GM12878 (cell line): ENCODE results near the gene PCDHGA1. TPM values are rescaled to one million over a fixed set of nuclear protein-coding genes. Genes with fewer than 3 reads are reported as not detected.

Experiments
- ATAC-seq: fragments of 200-7000 bp; cut with Tn5 transposase; 3 replicates; pipeline ENCODE4 v1.9.1; 2020; ENCODE audit warnings: mild to moderate bottlenecking, moderate library complexity
- BruUV-seq: library from RNA; stranded (reverse); fragments of 400-500 nt; replicated peaks from 2 replicates; lab custom pipeline; 2021; lab: Mats Ljungman, UMichigan
- CTCF ChIA-PET: fragments of 300-600 bp; sonication (Branson Sonifier 250); formaldehyde crosslinking; extraction: SDS; loops from one replicate; lab custom pipeline; 2021; ENCODE audit warnings: inconsistent platforms; lab: Yijun Ruan, JAX
- POLR2A ChIA-PET: fragments of 350-600 bp; formaldehyde crosslinking; extraction: SDS; loops from one replicate; lab custom pipeline; 2021; ENCODE audit warnings: inconsistent platforms; lab: Charles Lee
- RAD21 ChIA-PET: fragments of 300-600 bp; sonication (Branson Sonifier 250); formaldehyde crosslinking; loops from one replicate; lab custom pipeline; 2023; ENCODE audit warnings: antibody characterized with exemption; ENCODE audit not compliant: unreplicated experiment; lab: Charles Lee
- SMC1A ChIA-PET: fragments of 300-600 bp; sonication (Branson Sonifier 250); formaldehyde crosslinking; loops from one replicate; lab custom pipeline; 2023; ENCODE audit not compliant: unreplicated experiment, uncharacterized antibody; lab: Charles Lee
- DNase-seq: peaks from one replicate; pipeline ENCODE4 v3.0.0-alpha.2; 2011; ENCODE audit warnings: low read depth, low spot score
- FAIRE-seq: peaks from 3 replicates; lab custom pipeline; 2011; peaks lifted over from hg19 to GRCh38; lab: Jason Lieb, UNC
- H2AFZ ChIP-seq: 2 replicates; pipeline ENCODE4 v1.6.0; 2011; ENCODE audit warnings: low read depth, low read length, control low read depth; ENCODE audit not compliant: control insufficient read depth
- H3K27ac ChIP-seq: 2 replicates; pipeline ENCODE4 v1.5.1; 2011; ENCODE audit warnings: control low read depth; ENCODE audit not compliant: control insufficient read depth, insufficient read depth
- H3K27me3 ChIP-seq, 2 experiments: replicated peaks in 1 of 2; 2 replicates each; pipeline versions ENCODE4 v1.6.0 to v1.6.1; 2011; ENCODE audit warnings: low read length in 1 of 2; ENCODE audit not compliant: control insufficient read depth in 2 of 2, insufficient read depth in 2 of 2
- H3K36me3 ChIP-seq, 2 experiments: 2 replicates each; pipeline ENCODE4 v1.5.1; 2011; ENCODE audit warnings: low read length in 1 of 2; ENCODE audit not compliant: control insufficient read depth in 2 of 2, insufficient read depth in 2 of 2
- H3K4me1 ChIP-seq: 2 replicates; pipeline ENCODE4 v1.6.1; 2011; ENCODE audit warnings: mild to moderate bottlenecking, low read length, moderate library complexity, mixed read lengths; ENCODE audit not compliant: control insufficient read depth, insufficient read depth
- H3K4me2 ChIP-seq: 2 replicates; pipeline ENCODE4 v1.6.0; 2011; ENCODE audit warnings: control low read depth; ENCODE audit not compliant: control insufficient read depth, insufficient read depth
- H3K4me3 ChIP-seq: fragments of 200-600 bp; sonication (generic); 2 replicates; pipeline ENCODE4 v1.5.1; 2016
- H3K79me2 ChIP-seq: 2 replicates; pipeline ENCODE4 v1.6.0; 2011; ENCODE audit warnings: low read length; ENCODE audit not compliant: control insufficient read depth, insufficient read depth
- H3K9ac ChIP-seq: 2 replicates; pipeline ENCODE4 v1.8.0; 2011; ENCODE audit warnings: low read length, control low read depth, mixed read lengths; ENCODE audit not compliant: control insufficient read depth, insufficient read depth
- H3K9me3 ChIP-seq: replicated peaks from 3 replicates; pipeline ENCODE4 v1.5.1; 2011; ENCODE audit warnings: mild to moderate bottlenecking, low read length; ENCODE audit not compliant: control insufficient read depth, insufficient read depth
- H4K20me1 ChIP-seq: 2 replicates; pipeline ENCODE4 v1.6.0; 2011; ENCODE audit not compliant: control insufficient read depth, insufficient read depth
- CBX5 ChIP-seq: sonication (generic); IDR thresholded peaks from 2 replicates; pipeline ENCODE4 v1.6.1; 2016; ENCODE audit warnings: low read depth, moderate library complexity, mild to moderate bottlenecking, inconsistent platforms
- LARP7 ChIP-seq: fragments of 450-650 bp; IDR thresholded peaks from 2 replicates; pipeline ENCODE4 v1.6.1; 2017; ENCODE audit warnings: mild to moderate bottlenecking
- NFIC ChIP-seq: IDR thresholded peaks from 2 replicates; pipeline ENCODE4 v1.6.1; 2012; ENCODE audit warnings: low read depth, mild to moderate bottlenecking, inconsistent platforms, low read length, moderate library complexity
- POLR2AphosphoS2 ChIP-seq: IDR thresholded peaks from 2 replicates; pipeline ENCODE4 v1.6.1; 2011; ENCODE audit warnings: low read depth, mild to moderate bottlenecking, low read length, improper control_type of control experiment, moderate library complexity
- POLR2AphosphoS5 ChIP-seq: IDR thresholded peaks from 2 replicates; pipeline ENCODE4 v1.6.1; 2011; ENCODE audit warnings: mild to moderate bottlenecking, low read length, inconsistent platforms
- RB1 ChIP-seq: fragments of 450-650 bp; formaldehyde crosslinking; IDR thresholded peaks from 2 replicates; pipeline ENCODE4 v1.6.1; 2017; ENCODE audit warnings: mild to moderate bottlenecking, borderline replicate concordance
- SIX5 ChIP-seq: IDR thresholded peaks from 2 replicates; pipeline ENCODE4 v1.6.1; 2011; ENCODE audit warnings: mild to moderate bottlenecking, low read depth, low read length, moderate library complexity; ENCODE audit not compliant: severe bottlenecking
- ZBED1 ChIP-seq: IDR thresholded peaks from 2 replicates; pipeline ENCODE4 v1.6.1; 2016; ENCODE audit warnings: borderline replicate concordance
- ZNF622 ChIP-seq: fragments of 450-650 bp; IDR thresholded peaks from 2 replicates; pipeline ENCODE4 v1.6.1; 2017; ENCODE audit warnings: mild to moderate bottlenecking, inconsistent platforms
- in situ Hi-C: fragments of 300-500 bp; cut with MboI; formaldehyde crosslinking; loops from 9 replicates; pipeline ENCODE4 v1.14.3; 2018; ENCODE audit warnings: mixed read lengths
- intact Hi-C: fragments of 100-400 bp; cut with micrococcal nuclease; formaldehyde crosslinking; loops from one replicate; pipeline ENCODE4 v1.14.2; 2022; ENCODE audit not compliant: unreplicated experiment
- polyA plus RNA-seq, 11 experiments: library from polyadenylated mRNA; depleted of rRNA in 4 of 11; unstranded in 6 of 11; stranded (reverse) in 5 of 11; fragments of >200 nt; fragmentation: Nextera tagmentation in 4 of 11; fragmentation: Illumina TruSeq in 1 of 11; extraction: Ambion mirVana in 4 of 11; extraction: Trizol in 1 of 11; gene quantifications; 1 replicate in 1 of 11; 2 replicates in 10 of 11; pipeline versions ENCODE4 v1.2.1 to v1.2.3, GENCODE V29; 2011 to 2016; ENCODE audit warnings: inconsistent platforms in 2 of 11, missing spikeins in 2 of 11, low read depth in 1 of 11
- total RNA-seq, 4 experiments: library from RNA; depleted of rRNA in 3 of 4; stranded (reverse); fragments of >200 nt in 3 of 4; fragmentation: Illumina TruSeq in 1 of 4; extraction: Trizol in 1 of 4; gene quantifications; 2 replicates each; pipeline versions ENCODE4 v1.2.1 to v1.2.3, GENCODE V29; 2013 to 2021
- TF ChIP-seq, protein P1 (sequence below): fragments of 450-650 bp; IDR thresholded peaks from 2 replicates; pipeline ENCODE4 v1.6.1; 2016; ENCODE audit warnings: mild to moderate bottlenecking

Gene PCDHGA1
- total and polyA plus RNA-seq, 10 of the 15 experiments (the other 5 are each of a cell fraction or from before 2014, with no cell fraction given): 0.02 to 0.51 (median 0.19) TPM; not detected in 3

DNA sequence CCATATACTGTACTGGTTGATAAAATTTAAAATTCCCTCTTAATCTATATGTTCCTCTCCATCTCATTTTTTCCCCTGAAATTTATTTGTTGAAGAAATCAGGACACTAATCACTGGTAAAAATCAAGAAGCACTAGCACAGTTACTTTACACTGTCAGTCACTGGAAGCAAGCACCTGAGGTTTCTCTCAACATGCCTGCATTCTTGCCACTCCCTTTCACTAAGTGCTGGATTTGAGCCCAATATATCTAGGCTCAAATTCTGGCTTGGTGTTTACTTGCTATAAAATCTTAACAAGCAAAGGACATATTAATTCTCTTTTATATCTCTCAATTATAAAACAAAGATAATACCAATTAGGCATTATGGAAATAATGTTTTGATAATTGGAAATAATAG, 229.8 kb downstream of the PCDHGA1 start:
- no peaks in the 10 kb centered on the region for H3K27me3 ChIP-seq
- FAIRE-seq (no peak), DNase-seq (no peak)
- TF ChIP-seq LARP7 (no peak), ZBED1 (no peak), POLR2AphosphoS2 (no peak), SIX5 (no peak), NFIC (no peak), POLR2AphosphoS5 (no peak), CBX5 (no peak), RB1 (no peak), ZNF622 (no peak)
- TF ChIP-seq, protein P1, sequence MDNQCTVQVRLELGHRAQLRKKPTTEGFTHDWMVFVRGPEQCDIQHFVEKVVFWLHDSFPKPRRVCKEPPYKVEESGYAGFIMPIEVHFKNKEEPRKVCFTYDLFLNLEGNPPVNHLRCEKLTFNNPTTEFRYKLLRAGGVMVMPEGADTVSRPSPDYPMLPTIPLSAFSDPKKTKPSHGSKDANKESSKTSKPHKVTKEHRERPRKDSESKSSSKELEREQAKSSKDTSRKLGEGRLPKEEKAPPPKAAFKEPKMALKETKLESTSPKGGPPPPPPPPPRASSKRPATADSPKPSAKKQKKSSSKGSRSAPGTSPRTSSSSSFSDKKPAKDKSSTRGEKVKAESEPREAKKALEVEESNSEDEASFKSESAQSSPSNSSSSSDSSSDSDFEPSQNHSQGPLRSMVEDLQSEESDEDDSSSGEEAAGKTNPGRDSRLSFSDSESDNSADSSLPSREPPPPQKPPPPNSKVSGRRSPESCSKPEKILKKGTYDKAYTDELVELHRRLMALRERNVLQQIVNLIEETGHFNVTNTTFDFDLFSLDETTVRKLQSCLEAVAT: no peak
- TF ChIP-seq, all 136 proteins: peak for 0
- H3K79me2 ChIP-seq: no peaks in the 10 kb centered on the region
- CTCF ChIA-PET: no interaction called here
- no peaks in the 10 kb centered on the region for H3K4me1 ChIP-seq
- BruUV-seq: no TSS peak
- no peak overlapping the region for H3K9ac ChIP-seq
- no peak for ATAC-seq
- H3K4me2 ChIP-seq: no peak overlapping the region
- H2AFZ ChIP-seq: no peak overlapping the region
- no peaks in the 10 kb centered on the region for H3K9me3 ChIP-seq
- H3K4me3 ChIP-seq: no peak overlapping the region
- SMC1A ChIA-PET: interaction anchor here (6.3 kb wide), 1 partner anchor 144 kb away, joined by 67 read pairs; the partner anchor contains the start of genes PCDHGA10 and PCDHGB7
- intact Hi-C loops (loop anchor here (10.0 kb wide), 1 partner anchor 375 kb away; the partner anchor contains the start of genes PCDHB16 and PCDHB9), in situ Hi-C loops (loop anchor here (5.0 to 25.0 kb wide), 4 partner anchors 143 to 748 kb away; partner anchors contain the start of genes PCDHA3, PCDHA4, PCDHA5 and PCDHB12)
- no peak overlapping the region for H3K27ac ChIP-seq
- H3K36me3 ChIP-seq: peaks cover 4 to 22% of the 10 kb centered on the region in 2 experiments
- RAD21 ChIA-PET: interaction anchor here (0.6 kb wide), 1 partner anchor 114 kb away, joined by 3 read pairs; no protein-coding TSS in a partner anchor
- H4K20me1 ChIP-seq: no peaks in the 10 kb centered on the region
- POLR2A ChIA-PET: interaction anchor here (0.6 kb wide), 1 partner anchor 85 kb away, joined by 3 read pairs; no protein-coding TSS in a partner anchor
